HG02763 (cell line): ENCODE measurements around the gene GAS6.

Source experiments
- ATAC-seq: cut with Tn5 transposase; IDR thresholded peaks from one replicate; pipeline ENCODE4 v1.9.1; 2021; ENCODE audit warnings: mild to moderate bottlenecking, moderate library complexity; ENCODE audit not compliant: unreplicated experiment

Gene GAS6

DNA sequence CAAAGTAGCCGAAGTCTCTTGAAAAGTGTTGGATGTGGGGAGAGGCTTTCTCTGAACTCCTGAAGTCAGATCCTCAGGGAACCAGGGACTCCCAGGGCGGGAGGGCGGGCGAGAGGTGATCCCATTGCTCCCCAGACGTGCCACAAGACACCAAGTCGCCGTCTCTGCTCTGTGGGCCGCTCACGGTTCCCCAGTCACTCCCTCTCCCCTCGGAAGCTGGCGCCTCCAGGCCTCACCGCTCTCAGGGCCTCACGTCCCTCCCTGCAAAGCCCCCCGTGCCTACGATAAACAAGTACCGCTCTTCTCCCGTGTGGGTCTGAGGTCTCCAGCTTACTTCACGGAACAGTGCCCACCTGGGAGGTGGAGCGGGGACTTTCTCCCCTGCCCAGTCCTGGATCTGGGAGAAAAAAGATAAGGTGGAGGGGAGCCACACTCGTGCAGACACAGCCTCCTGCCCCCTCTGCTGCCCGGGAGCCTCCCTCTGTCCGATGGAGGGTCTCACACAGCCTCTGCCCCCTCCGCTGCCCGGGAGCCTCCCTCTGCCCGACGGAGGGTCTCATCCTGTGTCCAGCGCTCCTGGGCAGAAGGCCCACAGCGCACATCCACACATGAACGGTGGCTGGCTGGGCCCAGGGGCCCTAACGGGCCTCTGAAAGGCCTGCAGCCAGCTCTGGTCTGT is 50.7 kb downstream of the GAS6 start:
- no peak for ATAC-seq

DNA sequence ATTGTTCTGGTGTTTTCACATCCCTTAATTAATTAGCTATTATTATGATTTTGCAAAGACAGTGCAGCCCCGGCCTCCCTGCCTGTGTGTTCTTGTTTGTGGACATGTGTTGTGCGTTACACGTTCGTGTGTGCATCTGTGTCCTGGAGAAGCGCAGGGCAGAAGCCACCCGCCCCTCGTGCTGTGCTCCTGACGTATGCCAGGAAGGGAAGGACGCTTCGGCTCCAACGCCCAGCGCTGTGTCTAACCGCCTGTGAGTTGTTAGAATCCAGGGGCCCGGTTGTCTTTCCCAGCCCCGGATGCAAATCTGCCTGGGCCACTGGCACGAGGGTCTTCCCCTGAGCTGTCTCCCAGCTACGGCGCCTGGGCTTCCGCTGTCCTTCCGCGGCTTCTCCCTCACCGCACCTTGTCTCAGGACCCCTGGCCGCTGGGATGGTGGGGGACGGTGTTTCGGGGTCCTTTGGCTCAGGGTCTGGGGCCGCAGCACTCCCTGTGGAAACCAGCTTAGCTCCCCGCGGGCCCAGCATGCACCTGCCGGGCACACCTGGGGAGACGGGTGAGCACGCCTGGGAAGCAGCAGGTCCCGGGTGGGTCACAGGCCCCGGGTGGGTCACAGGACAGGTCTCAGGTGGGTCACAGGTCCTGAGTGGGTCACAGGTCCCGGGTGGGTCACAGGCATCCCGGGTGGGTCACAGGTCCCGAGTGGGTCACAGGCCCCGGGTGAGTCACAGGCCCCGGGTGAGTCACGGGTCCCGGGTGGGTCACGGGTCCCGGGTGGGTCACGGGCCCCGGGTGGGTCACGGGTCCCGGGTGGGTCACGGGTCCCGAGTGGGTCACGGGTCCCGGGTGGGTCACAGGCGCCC is 51.5 kb downstream of the GAS6 start:
- no peak for ATAC-seq

DNA sequence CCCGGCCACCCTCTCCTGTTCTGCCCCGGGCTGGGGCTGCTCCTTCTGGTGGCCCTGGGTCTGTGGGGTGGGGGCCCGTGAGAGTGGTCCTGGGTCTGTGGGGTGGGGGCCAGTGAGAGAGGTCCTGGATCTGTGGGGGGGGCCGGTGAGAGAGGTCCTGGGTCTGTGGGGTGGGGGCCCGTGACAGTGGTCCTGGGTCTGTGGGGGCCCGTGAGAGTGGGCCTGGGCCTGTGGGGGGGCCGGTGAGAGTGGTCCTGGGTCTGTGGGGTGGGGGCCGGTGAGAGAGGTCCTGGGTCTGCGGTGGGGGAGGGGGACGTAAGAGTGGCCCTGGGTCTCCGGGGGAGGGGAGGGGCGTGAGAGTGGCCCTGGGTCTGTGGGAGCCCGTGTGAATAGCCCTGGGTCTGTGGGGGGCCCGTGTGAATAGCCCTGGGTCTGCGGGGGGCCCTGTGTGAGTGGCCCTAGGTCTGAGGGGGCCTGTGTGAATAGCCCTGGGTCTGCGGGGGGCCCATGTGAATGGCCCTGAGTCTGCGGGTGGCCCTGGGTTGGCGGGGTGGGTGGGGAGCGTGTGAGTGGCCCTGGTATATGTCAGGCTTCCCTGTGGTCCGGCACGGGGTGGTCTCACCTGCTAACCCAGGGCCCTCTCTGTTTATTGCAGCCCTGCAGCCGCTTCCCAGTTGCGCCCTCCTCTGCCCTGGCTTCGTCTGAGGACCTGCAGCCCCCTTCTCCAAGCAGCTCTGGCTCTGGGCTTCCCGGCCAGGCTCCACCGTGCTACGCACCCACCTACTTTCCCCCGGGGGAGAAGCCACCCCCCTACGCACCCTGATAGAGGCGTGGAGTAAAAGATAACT is 52.6 kb downstream of the GAS6 start:
- ATAC-seq: no peak

DNA sequence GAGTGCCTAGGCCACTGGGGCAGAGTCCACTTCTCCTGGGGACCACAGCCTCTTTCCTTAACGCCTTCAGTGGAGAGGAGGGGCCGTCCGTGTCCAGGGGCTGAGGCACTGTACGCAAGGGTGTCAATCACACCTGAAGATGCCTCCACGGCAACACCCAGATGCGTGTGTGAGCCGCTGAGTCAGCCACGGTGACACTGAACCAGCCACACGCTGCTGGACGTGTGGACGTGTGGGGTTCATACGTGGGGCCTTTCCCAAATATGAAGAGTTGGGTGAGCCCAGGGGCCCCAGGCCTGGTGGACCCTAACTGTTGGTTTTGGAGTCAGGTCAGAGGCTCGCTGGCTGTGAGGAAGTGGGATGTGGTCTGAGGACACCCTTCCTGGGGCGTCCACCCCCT is 53.2 kb downstream of the GAS6 start:
- no peak for ATAC-seq

DNA sequence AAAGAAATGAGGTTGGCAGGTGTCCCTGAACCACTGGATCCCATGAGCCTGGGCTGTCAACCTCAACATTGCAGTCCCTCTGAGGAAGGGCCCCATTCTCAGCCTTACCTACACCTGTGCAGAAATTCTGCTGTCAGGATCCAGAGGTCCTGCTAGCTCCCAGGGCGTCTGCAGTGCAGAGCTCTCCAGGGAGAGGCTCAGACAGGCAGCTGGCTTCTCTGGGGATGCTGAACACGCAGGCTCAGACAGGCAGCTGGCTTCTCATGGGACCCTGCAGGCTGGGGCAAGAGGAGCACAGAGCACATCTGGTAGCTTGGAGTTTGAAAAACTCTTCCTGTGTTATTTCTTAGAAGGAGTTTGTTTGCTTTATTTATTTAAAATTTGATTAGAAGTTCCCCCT is 53.9 kb downstream of the GAS6 start:
- ATAC-seq: no peak

DNA sequence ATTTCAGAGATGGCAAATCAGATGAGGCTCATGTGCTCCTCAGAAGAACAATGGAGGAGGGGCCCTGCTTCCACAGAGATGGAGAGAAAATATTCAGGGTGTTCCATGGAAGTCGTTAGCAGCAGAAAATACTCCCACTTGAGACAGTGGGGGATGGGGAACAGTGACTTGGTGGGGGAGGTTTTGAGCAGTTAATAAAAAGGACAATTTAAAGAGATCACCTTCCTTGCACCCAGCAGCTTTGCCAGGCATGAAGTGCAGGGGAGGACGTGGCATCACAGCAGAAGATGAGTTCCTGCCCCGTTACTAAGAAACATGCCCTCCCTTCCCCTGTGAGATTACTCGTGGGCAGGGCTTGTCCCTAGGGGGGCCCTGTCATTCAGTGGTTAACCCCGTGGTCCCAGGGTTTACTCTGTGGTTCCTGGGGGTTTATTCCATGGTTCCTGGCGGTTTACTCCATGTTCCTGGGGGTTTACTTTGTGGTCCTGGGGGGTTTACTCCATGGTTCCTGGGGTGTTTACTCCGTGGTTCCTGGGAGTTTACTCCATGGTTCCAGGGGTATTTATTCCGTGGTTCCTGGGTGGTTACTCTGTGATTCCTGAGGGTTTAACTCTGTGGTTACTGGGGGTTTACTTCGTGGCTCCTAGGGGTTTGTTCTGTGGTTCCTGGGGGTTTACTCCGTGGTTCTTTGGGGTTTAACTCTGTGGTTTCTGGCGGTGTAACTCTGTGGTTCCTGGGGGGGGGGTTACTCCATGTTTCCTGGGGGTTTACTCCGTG is 55.6 kb downstream of the GAS6 start:
- no peak for ATAC-seq

DNA sequence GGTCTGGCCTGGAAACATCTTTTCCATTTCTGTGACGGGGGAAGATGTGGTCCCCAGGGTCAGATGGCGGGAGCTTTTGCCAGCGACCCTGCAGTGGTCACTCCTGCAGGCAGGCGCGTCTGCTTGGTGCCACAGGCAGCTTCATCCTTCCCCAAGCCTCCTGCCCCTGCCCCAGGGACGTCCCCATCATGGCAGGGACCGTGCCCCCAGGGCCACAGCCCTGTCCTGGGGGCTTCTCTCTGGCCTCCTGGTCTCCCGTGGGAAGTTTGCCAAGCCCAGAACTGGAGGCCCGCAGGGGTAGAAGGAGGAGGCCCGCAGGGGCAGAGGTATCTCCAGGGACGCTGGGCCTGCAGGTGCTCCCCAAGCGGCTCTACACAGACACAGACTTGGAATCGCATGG is 57.4 kb downstream of the GAS6 start:
- no peak for ATAC-seq

DNA sequence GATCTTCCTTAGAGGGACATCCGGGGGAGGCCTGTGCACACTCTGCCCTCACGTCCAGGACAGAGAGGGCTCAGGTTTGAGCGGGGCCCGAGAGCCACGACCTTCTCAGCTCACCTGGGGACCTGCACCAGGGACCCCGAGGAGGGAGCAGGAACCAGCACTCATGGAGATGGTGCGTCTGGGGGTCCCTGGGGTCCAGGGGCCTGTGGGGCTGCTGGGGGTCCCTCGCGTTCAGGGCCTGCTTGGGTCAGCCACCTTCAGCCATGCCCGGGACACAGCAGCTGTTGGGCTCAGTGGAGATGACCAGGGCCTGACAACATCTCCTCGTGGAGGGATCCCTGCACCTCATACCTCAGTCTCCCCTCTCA is 57.8 kb downstream of the GAS6 start:
- no peak for ATAC-seq

DNA sequence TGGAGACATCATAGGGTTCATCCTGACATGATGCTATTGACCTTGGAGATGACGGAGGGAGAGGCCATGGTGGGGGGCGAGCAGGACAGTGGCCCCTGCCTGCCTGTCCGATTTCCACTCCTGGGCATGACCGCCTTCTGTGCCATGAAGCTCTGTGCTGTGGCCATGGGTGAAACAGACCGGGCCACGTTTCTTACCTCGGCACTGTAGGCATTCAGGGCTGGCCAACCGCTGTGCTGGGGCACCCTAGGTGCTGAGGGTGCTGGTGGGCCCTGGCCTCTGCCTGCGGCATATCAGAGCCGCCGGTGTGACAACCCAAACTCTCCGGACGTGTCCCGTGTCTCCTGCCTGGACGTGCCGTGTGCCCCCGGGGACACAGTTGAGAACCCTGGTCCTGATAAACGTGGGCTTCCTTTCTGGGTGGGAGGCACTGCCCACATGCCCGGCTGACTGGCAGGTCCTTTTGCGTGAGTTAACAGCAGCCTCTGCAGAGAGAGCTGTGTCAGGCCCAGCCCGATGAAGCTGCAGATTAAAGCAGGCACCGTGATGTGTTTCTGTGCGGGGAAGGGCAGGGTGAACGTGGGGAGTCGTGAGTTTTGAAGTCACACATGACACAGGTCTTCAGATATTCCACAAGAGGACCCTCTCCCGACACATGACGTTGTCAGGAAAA is 58.3 kb downstream of the GAS6 start:
- ATAC-seq: no peak

DNA sequence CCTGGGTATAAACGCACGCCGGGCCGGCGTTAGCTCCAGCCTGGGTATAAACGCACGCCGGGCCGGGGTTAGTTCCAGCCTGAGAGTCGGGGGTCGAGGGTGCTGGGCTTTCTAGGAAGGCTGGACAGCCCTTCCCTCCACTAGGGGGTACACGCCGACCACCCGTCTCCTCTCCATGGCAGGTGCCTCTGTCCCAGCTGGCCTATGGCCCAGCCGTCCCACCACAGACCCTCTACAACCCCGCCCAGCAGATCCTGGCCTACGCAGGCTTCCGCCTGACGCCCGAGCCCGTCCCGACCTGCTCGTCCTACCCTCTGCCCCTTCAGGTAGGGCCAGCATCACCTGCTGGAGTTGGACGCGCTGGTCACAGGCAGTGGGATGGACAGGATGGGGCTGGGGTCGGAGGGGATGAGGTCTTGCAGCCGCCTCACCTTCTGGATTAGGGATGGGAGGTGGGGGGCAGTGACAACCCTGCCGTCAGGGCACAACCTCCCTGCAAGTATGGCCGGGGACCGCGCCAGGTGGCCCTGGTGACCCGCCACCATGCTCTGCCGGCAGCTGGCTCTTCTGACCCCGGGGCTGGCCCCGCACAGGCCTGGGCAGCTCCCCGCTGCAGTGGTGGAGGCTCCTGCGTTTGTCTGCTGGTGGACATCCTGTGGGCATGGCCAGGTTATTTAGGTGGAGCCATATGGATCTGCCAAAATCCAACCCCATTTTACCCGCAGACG is 59.0 kb downstream of the GAS6 start:
- no peak for ATAC-seq

DNA sequence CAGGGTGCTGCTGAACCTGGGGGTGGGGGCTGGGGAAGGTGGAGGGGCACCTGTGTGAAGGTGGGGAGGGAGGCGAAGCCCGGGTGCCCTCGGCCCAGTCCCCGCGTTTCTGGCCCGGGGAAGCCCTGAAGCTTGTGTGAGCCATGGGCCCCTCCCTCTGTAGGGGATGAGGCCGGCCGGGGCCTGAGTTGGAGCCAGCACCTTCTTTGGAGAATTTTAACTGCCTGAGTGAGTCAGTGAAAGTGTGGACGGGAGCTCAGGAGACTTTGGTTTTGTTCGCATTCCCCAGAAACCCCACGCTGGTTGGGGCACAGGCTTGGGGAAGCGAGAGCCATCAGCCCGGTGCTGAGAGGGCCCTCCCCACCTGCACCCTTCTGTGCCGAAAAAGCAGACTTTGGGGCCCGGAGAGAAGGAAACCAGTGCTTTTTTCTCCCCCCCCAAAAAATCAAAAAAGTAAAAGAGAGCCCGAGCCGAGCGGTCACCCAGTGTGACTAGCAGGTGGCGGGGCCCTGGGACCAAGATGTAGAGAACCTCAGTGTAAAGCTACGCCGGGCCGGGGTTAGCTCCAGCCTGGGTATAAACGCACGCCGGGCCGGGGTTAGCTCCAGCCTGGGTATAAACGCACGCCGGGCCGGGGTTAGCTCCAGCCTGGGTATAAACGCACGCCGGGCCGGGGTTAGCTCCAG is 59.7 kb downstream of the GAS6 start:
- no peak for ATAC-seq

DNA sequence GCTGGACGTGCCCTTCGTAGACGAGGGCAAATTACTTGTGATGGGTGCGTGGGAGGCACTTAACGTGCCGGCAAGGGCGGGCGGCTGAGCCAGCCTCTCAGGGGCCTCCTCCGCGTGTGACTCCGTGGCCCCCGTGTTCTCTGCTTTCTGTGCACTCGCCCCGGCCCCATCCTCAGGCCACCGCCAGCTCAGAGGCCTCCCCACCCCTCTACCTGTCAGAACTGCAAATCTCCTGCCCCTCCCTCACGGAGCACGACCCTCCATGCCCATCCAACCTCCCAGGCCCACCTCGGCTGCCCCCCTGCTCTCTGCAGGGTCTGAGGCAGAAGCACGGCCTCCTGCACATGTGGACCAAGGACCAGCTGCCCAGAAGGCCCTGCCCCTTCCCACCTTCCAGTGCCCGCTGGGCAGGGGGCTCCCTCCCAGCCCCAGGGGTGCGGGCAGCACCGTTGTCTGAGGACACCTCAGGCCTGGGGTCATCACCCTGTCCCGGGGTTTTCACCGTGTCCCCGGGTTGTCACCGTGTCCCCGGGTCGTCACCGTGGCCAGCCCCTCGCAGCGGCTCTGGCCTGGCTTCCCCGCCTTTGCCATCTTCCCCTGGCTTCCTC is 60.4 kb downstream of the GAS6 start:
- no peak for ATAC-seq

DNA sequence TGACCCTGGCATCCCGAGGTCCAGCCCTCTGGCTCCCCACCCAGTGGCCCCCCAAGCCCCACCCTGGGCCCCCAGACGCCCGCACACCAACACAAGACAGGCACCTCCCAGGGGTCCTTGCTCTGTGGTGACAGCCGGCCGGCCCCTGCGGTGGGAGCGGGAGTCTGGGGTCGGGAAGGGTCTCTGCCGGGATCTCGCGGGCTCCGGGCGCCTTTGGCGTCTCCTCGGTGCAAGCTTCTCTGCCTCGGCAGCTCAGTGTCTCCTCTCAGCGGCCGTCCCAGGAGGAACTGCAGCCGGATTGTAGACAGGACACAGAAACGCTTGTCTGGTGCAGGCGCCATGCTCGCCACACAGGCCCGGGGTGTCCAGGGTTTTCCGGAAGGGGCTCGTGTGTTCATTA is 61.1 kb downstream of the GAS6 start:
- ATAC-seq: no peak

DNA sequence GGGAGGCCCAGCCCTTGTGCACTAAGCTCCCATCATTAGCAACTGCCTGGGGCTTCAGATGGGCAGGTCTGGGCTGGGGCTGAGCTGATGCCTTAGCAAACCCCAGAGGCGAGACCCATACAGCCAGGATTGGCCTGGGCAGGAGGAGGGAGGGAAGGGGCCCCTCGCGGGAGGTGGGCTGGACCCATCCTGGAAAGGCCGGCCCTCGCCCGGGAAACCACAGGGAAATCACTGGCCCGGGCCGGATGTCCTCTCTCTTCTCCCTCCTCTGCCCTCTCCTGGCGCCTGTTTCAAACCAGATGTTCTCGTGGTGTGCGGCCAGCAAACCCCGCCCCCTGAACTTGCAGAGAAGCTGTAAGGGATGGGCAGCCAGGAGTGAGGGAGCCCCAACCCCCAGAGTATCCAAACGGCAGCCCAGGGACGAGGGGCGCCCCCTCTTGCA is 61.8 kb downstream of the GAS6 start:
- ATAC-seq: no peak

DNA sequence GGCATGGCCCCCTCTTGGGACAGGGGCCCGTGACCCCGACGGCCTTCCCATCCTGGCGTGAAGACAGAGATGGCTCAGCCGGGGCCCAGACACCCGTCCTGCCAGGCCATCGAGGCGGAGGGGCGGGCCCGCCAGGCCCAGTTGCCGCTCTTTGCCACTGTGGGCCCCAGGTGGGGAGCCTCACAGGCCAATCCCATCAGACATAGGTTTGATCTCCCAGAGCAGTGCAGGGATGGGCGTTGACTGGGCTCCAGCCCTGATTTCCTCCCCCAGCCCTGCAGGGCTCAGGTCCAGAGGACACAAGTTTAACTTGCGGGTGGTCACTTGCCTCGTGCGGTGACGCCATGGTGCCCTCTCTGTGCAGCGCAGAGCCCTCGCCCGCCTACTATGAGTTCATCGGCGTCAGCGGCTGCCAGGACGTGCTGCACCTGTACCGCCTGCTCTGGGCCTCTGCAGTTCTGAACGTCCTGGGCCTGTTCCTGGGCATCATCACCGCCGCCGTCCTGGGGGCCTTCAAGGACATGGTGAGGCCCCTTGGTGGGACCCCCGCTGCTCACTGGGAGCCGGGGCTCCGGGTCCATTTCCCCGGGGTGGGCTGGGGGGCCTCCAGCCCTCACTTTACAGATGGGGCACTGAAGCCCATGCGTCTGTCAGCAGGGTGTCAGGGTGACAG is 62.5 kb downstream of the GAS6 start:
- no peak for ATAC-seq

DNA sequence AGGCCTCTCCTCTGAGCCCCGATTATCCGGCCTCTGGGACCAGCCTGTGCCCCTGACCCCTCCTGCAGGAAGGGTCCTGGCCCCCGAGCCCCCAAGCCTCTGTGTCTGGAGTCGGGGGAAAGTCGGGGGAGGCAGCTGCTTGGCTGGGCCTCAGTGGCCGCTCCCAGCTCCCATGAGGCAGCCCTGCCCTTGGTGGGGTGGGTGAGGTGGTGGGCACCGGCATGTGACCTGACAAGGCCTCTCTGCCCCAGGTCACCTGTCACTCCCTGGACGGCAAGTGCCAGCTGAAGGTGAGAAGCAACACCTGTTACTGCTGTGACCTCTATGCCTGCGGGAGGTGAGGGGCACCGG is 63.3 kb downstream of the GAS6 start:
- no peak for ATAC-seq

DNA sequence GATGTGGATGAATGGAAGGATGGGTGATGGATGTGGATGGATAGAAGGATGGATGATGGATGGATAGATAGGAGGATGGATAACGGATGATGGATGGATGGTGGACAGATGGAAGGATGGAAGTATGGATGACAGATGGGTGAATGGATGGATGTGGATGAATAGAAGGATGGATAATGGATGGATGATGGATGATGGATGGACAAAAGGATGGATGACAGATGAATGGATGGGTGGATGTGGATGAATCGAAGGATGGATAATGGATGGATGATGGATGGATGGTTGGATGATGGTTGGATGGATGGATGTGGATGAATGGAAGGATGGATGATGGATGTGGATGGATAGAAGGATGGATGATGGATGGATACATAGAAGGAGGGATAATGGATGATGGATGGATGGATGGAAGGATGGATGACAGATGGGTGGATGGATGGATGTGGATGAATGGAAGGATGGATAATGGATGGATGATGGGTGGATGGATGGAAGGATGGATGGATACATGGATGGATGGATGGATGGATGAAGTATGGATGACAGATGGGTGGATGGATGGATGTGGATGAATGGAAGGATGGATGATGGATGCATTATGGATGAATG is 65.6 kb downstream of the GAS6 start:
- no peak for ATAC-seq
